Loucy (cell line): Measurements from ENCODE around the gene IFNLR1.

Source experiments
- CTCF ChIP-seq: fragments of 200-600 bp; sonication (generic); conservative IDR thresholded peaks from 2 replicates; pipeline ENCODE4 v1.5.1; 2014; ENCODE audit warnings: mild to moderate bottlenecking, antibody characterized with exemption, low read length
- EZH2phosphoT487 ChIP-seq: fragments of 200-600 bp; IDR thresholded peaks from 2 replicates; pipeline ENCODE4 v1.6.1; 2018; ENCODE audit warnings: antibody characterized with exemption, mild to moderate bottlenecking, moderate library complexity, borderline replicate concordance

- TF ChIP-seq CTCF = no peak
- TF ChIP-seq EZH2phosphoT487 = no peak
Measured at GRCh38 chr1:24180676-24181075, 6.4 kb downstream of the IFNLR1 start.
